Measurements from ENCODE around the gene SPDYE6. TPM values are rescaled to one million over a fixed set of nuclear protein-coding genes. Genes with fewer than 3 reads are reported as not detected.

The SPDYE6 gene
- polyA plus RNA-seq, 4 donors = 0.16 to 2.4 (median 2.0) TPM; not detected in 1

Other genes with a start within 250 kb of the SPDYE6 start
- gene SH2B2, start 69.6 kb downstream of the SPDYE6 start, polyA plus RNA-seq (ENCODE audit: insufficient read length in 4 of 4) = 1 to 10 TPM; 1.7 to 5.4 (median 2.7) TPM
- gene PRKRIP1, start 39.9 kb upstream of the SPDYE6 start, polyA plus RNA-seq (ENCODE audit: insufficient read length in 4 of 4) = 10 to 100 TPM; 28.0 to 46.0 (median 33.4) TPM
- gene ORAI2, start 77.1 kb upstream of the SPDYE6 start, polyA plus RNA-seq (ENCODE audit: insufficient read length in 4 of 4) = 10 to 100 TPM; 15.4 to 22.8 (median 17.8) TPM
- 10 to 100 TPM in 2 of 4 donors, 1 to 10 TPM in 2; 9.0 to 19.4 (median 10.0) TPM for gene ALKBH4, start 108.4 kb upstream of the SPDYE6 start, polyA plus RNA-seq (ENCODE audit: insufficient read length in 4 of 4)
- gene LRWD1, start 108.5 kb upstream of the SPDYE6 start, polyA plus RNA-seq (ENCODE audit: insufficient read length in 4 of 4) = 10 to 100 TPM; 15.3 to 24.2 (median 16.4) TPM
- gene POLR2J, start 122.5 kb upstream of the SPDYE6 start, polyA plus RNA-seq (ENCODE audit: insufficient read length in 4 of 4) = 10 to 100 TPM; 22.3 to 38.4 (median 28.0) TPM
- gene RASA4B, start 161.3 kb upstream of the SPDYE6 start, polyA plus RNA-seq (ENCODE audit: insufficient read length in 4 of 4) = 10 to 100 TPM in 2 of 4 donors, 1 to 10 TPM in 2; 7.3 to 18.3 (median 8.9) TPM
- 10 to 100 TPM in 2 of 4 donors, 1 to 10 TPM in 2; 3.0 to 23.0 (median 7.8) TPM for gene UPK3BL2, start 187.3 kb upstream of the SPDYE6 start, polyA plus RNA-seq (ENCODE audit: insufficient read length in 4 of 4)
- gene SPDYE2, start 194.8 kb upstream of the SPDYE6 start, polyA plus RNA-seq (ENCODE audit: insufficient read length in 4 of 4) = 10 to 100 TPM in 1 of 4 donors, 1 to 10 TPM in 3; 2.4 to 10.7 (median 4.6) TPM
- gene POLR2J3, start 216.1 kb upstream of the SPDYE6 start, polyA plus RNA-seq (ENCODE audit: insufficient read length in 4 of 4) = 100 to 1,000 TPM in 1 of 4 donors, 10 to 100 TPM in 3; 54.2 to 106 (median 76.6) TPM

Data from left renal pelvis (tissue), 4 donors.